HL-60 (cell line): ENCODE data around the gene DDX42.

Experiments
- DNase-seq, 2 experiments: peaks; one replicate each; pipeline ENCODE4 v3.0.0-alpha.2; 2010 to 2020; ENCODE audit warnings: low read depth in 1 of 2, low spot score in 1 of 2
- H3K27ac ChIP-seq: fragments of 250-450 bp; sonication (Bioruptor Pico); replicated peaks from 2 replicates; pipeline ENCODE4 v1.5.1; 2020; ENCODE audit warnings: mild to moderate bottlenecking, moderate library complexity
- H3K27me3 ChIP-seq: fragments of 250-450 bp; sonication (Bioruptor Pico); 2 replicates; pipeline ENCODE4 v1.5.1; 2021; ENCODE audit warnings: mild to moderate bottlenecking, moderate library complexity; ENCODE audit not compliant: insufficient read depth, poor library complexity, severe bottlenecking
- H3K4me3 ChIP-seq: replicated peaks from 2 replicates; pipeline ENCODE4 v1.5.1; 2011; ENCODE audit warnings: mild to moderate bottlenecking, control low read depth, low read length; ENCODE audit not compliant: insufficient read depth
- CTCF ChIP-seq: IDR thresholded peaks from one replicate; pipeline ENCODE4 v1.5.1; 2011; ENCODE audit warnings: low read length, control low read depth, inconsistent platforms; ENCODE audit not compliant: insufficient read depth
- GABPA ChIP-seq: IDR thresholded peaks from 2 replicates; pipeline ENCODE4 v1.6.1; 2012; ENCODE audit warnings: low read depth
- POLR2AphosphoS5 ChIP-seq: IDR thresholded peaks from 2 replicates; pipeline ENCODE4 v1.6.1; 2012; ENCODE audit warnings: low read depth
- SPI1 ChIP-seq: IDR thresholded peaks from 2 replicates; pipeline ENCODE4 v1.6.1; 2012; ENCODE audit warnings: low read depth, mild to moderate bottlenecking, borderline replicate concordance
- TF ChIP-seq, protein P1 (sequence below): IDR thresholded peaks from 2 replicates; pipeline ENCODE4 v1.6.1; 2012; ENCODE audit warnings: low read depth; ENCODE audit not compliant: insufficient replicate concordance

DDX42 gene

DNA sequence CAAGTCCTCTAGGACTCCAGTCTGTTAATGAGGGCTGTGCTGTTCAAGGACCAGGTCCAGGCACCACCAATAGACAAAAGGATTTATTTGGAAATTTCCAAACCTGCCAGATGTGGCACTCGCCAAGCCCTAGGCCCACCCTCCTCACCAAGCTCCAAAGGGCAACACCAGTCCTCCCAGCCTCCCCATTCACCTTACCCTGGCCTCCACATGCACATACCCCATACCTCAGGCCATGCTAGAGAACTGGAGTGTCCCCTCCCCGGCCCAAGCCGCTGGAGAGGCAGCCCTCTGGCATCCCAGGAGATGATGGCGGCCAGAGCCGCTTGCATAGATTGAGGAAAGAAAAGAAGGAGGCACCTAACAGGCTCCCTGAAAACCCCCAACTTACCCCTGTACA, 58.0 kb downstream of the DDX42 start:
- no peak for TF ChIP-seq POLR2AphosphoS5
- no peak for TF ChIP-seq CTCF
- TF ChIP-seq SPI1: no peak
- TF ChIP-seq, protein P1, sequence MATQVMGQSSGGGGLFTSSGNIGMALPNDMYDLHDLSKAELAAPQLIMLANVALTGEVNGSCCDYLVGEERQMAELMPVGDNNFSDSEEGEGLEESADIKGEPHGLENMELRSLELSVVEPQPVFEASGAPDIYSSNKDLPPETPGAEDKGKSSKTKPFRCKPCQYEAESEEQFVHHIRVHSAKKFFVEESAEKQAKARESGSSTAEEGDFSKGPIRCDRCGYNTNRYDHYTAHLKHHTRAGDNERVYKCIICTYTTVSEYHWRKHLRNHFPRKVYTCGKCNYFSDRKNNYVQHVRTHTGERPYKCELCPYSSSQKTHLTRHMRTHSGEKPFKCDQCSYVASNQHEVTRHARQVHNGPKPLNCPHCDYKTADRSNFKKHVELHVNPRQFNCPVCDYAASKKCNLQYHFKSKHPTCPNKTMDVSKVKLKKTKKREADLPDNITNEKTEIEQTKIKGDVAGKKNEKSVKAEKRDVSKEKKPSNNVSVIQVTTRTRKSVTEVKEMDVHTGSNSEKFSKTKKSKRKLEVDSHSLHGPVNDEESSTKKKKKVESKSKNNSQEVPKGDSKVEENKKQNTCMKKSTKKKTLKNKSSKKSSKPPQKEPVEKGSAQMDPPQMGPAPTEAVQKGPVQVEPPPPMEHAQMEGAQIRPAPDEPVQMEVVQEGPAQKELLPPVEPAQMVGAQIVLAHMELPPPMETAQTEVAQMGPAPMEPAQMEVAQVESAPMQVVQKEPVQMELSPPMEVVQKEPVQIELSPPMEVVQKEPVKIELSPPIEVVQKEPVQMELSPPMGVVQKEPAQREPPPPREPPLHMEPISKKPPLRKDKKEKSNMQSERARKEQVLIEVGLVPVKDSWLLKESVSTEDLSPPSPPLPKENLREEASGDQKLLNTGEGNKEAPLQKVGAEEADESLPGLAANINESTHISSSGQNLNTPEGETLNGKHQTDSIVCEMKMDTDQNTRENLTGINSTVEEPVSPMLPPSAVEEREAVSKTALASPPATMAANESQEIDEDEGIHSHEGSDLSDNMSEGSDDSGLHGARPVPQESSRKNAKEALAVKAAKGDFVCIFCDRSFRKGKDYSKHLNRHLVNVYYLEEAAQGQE: no peak
- Histone ChIP-seq H3K27ac (no peak overlapping the region), H3K4me3 (no peak overlapping the region), H3K27me3 (no peaks in the 10 kb centered on the region)
- no peak for DNase-seq

DNA sequence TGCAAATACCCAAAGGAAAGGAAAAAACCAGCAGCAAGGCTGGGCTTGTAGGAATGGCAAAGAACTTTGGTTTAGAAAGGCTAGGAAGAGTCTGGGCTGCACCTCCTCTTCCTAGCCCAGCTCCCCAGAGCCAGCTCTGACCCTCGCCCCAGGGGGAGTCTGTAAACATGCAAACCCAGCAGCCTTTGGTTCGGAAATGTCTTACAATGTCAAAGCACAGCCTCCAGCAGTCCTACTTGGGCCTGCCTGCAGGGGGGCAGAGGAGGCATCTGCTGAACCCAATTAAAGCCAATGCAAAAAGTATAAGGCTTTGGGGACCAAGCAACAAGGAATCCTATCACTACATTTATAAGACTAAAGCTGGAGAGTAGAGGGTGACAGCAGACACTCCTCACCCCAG, 58.5 kb downstream of the DDX42 start:
- Histone ChIP-seq H3K27me3 (no peaks in the 10 kb centered on the region), H3K27ac (no peak overlapping the region), H3K4me3 (no peak overlapping the region)
- TF ChIP-seq CTCF (no peak), GABPA (no peak), SPI1 (no peak), POLR2AphosphoS5 (no peak)
- TF ChIP-seq, protein P1: no peak
- no peak for DNase-seq

- no peaks in the 10 kb centered on the region for H3K27me3 ChIP-seq
Observed at GRCh38 chr17:63833026-63833740, 59.2 kb downstream of the DDX42 start.

More at GRCh38 chr17:63833026-63833740, 59.2 kb downstream of the DDX42 start:
- no peak for DNase-seq
- Histone ChIP-seq H3K27ac (no peak overlapping the region), H3K4me3 (no peak overlapping the region)
- TF ChIP-seq SPI1 (no peak), GABPA (no peak), POLR2AphosphoS5 (peak; percentile 4; the same call in 1 of the 2 replicates), CTCF (no peak)
- TF ChIP-seq, protein P1: no peak
